Tibial artery (tissue), 4 donors: ENCODE data around the gene MT1H.

Experiments used
- DNase-seq, 2 donors: peaks; one replicate each; pipeline ENCODE4 v3.0.0-alpha.2; 2019
- H3K27ac ChIP-seq, 2 donors: fragments of 200-600 bp; sonication (generic) in 1 of 2; 1 replicate in 1 of 2; 2 replicates in 1 of 2; pipeline ENCODE4 v1.5.1; 2018 to 2019; ENCODE audit warnings: mild to moderate bottlenecking in 1 of 2
- H3K27me3 ChIP-seq, 2 donors: fragments of 200-600 bp; sonication (generic) in 1 of 2; one replicate each; pipeline versions ENCODE4 v1.5.1 to v1.6.0; 2016 to 2019
- H3K36me3 ChIP-seq, 3 donors: fragments of 200-600 bp; sonication (generic) in 2 of 3; one replicate each; pipeline ENCODE4 v1.5.1; 2016 to 2019; ENCODE audit warnings: mild to moderate bottlenecking in 2 of 3
- H3K4me1 ChIP-seq, 4 donors: fragments of 200-600 bp; sonication (generic) in 2 of 4; 1 replicate in 3 of 4; 2 replicates in 1 of 4; pipeline ENCODE4 v1.5.1; 2016 to 2019
- H3K4me3 ChIP-seq, 2 donors: fragments of 200-600 bp; sonication (generic) in 1 of 2; 1 replicate in 1 of 2; 2 replicates in 1 of 2; pipeline ENCODE4 v1.5.1; 2018 to 2019; ENCODE audit warnings: mild to moderate bottlenecking in 2 of 2
- H3K9me3 ChIP-seq, 3 donors: fragments of 200-600 bp; sonication (generic) in 1 of 3; one replicate each; pipeline ENCODE4 v1.5.1; 2016 to 2019
- CTCF ChIP-seq, 2 experiments: fragments of 200-600 bp in 1 of 2; fragments of 450-650 bp in 1 of 2; IDR thresholded peaks; one replicate each; pipeline ENCODE4 v1.5.1; 2017 to 2019; ENCODE audit warnings: antibody characterized with exemption in 2 of 2, mild to moderate bottlenecking in 1 of 2, moderate library complexity in 1 of 2
- intact Hi-C: fragments of 100-400 bp; cut with DNase I; formaldehyde crosslinking; loops from one replicate; pipeline ENCODE4 v1.15.0; 2023; ENCODE audit warnings: low total_unique reads

MT1H gene

GRCh38 chr16:56690420-56691122 lies 21.0 kb downstream of the MT1H start:
- peaks cover 0 to 7% (median 3%) of the 10 kb centered on the region in 4 donors for H3K4me1 ChIP-seq
- peaks cover 0 to 3% of the 10 kb centered on the region in 2 donors for H3K27me3 ChIP-seq
- no peak overlapping the region for H3K4me3 ChIP-seq
- intact Hi-C loops = no loop called here
- H3K9me3 ChIP-seq = peaks cover 0 to 10% (median 0%) of the 10 kb centered on the region in 3 donors
- no peak overlapping the region for H3K27ac ChIP-seq
- DNase-seq = peak in 1 of 2 donors; percentile 32
- no peak for TF ChIP-seq CTCF (IDR thresholded peaks at IDR 0.05)
- H3K36me3 ChIP-seq = peaks cover 0 to 15% (median 6%) of the 10 kb centered on the region in 3 donors

GRCh38 chr16:56691885-56692284 lies 22.3 kb downstream of the MT1H start:
- intact Hi-C loops = no loop called here
- Histone ChIP-seq H3K4me1 (no peaks in the 10 kb centered on the region), H3K27ac (no peak overlapping the region), H3K27me3 (peaks cover 0 to 3% of the 10 kb centered on the region in 2 donors), H3K4me3 (no peak overlapping the region), H3K9me3 (peaks cover 0 to 4% (median 0%) of the 10 kb centered on the region in 3 donors), H3K36me3 (peaks cover 0 to 2% (median 0%) of the 10 kb centered on the region in 3 donors)
- no peak for TF ChIP-seq CTCF (IDR thresholded peaks at IDR 0.05)
- no peak for DNase-seq

- no peak for TF ChIP-seq CTCF (IDR thresholded peaks at IDR 0.05)
- Histone ChIP-seq H3K27ac (no peak overlapping the region), H3K36me3 (no peaks in the 10 kb centered on the region), H3K4me3 (no peak overlapping the region), H3K27me3 (peaks cover 0 to 3% of the 10 kb centered on the region in 2 donors), H3K9me3 (peaks cover 0 to 4% (median 0%) of the 10 kb centered on the region in 3 donors), H3K4me1 (no peaks in the 10 kb centered on the region)
- no peak for DNase-seq
- intact Hi-C loops = no loop called here
Measured at GRCh38 chr16:56695246-56695645, 25.6 kb downstream of the MT1H start.

GRCh38 chr16:56697456-56698155 lies 28.0 kb downstream of the MT1H start:
- Histone ChIP-seq H3K4me3 (no peak overlapping the region), H3K9me3 (peaks cover 0 to 4% (median 0%) of the 10 kb centered on the region in 3 donors), H3K36me3 (no peaks in the 10 kb centered on the region), H3K4me1 (peaks cover 0 to 4% (median 0%) of the 10 kb centered on the region in 4 donors), H3K27ac (no peak overlapping the region), H3K27me3 (peaks cover 0 to 3% of the 10 kb centered on the region in 2 donors)
- no peak for TF ChIP-seq CTCF (IDR thresholded peaks at IDR 0.05)
- DNase-seq = no peak
- intact Hi-C loops = no loop called here

GRCh38 chr16:56700195-56700594 lies 30.6 kb downstream of the MT1H start:
- Histone ChIP-seq H3K9me3 (peaks cover 0 to 4% (median 0%) of the 10 kb centered on the region in 3 donors), H3K4me3 (no peak overlapping the region), H3K27me3 (peaks cover 0 to under 1% of the 10 kb centered on the region in 2 donors), H3K27ac (no peak overlapping the region), H3K4me1 (peaks cover 0 to 4% (median 0%) of the 10 kb centered on the region in 4 donors), H3K36me3 (no peaks in the 10 kb centered on the region)
- intact Hi-C loops = loop anchor here (5.0 kb wide), 4 partner anchors 33 to 183 kb away; partner anchors contain the start of genes MT1G and MT1H
- TF ChIP-seq CTCF (IDR thresholded peaks at IDR 0.05) = no peak
- no peak for DNase-seq
